Measurements from ENCODE around the gene CDKN2AIPNL. TPM values are rescaled to one million over a fixed set of nuclear protein-coding genes. Genes with fewer than 3 reads are reported as not detected.

CDKN2AIPNL gene
- total RNA-seq, 1 donor = 17.4 TPM

GRCh38 chr5:134370871-134371833 lies 40.5 kb downstream of the CDKN2AIPNL start, which contains the start of gene UBE2B:
TSS of gene UBE2B (plus strand) at chr5:134371569. CDS start at chr5:134371596, 27 bp downstream.
- peaks cover 29% of the 10 kb centered on the region for H4K20me1 ChIP-seq (ENCODE audit: insufficient read depth, low read length)
- peak within 1 kb of the TSS; percentile 99 for H3K4me3 ChIP-seq (ENCODE audit: insufficient read depth, low read length)
- H3K36me3 ChIP-seq (ENCODE audit: insufficient read depth, low read length) = peaks cover 11% of the 10 kb centered on the region
- H3K27ac ChIP-seq (ENCODE audit: low read depth, low read length) = peak within 1 kb of the TSS; percentile 93
- peak within 1 kb of the TSS; percentile 83 for H3K4me2 ChIP-seq (ENCODE audit: insufficient read depth, low read length)
- TF ChIP-seq CTCF (IDR thresholded peaks at IDR 0.05; ENCODE audit: extremely low read depth, low read depth, low read length) = no peak
- peaks cover 67% of the 10 kb centered on the region for H3K79me2 ChIP-seq (ENCODE audit: insufficient read depth, low read length)
- peaks cover 24% of the 10 kb centered on the region for H3K4me1 ChIP-seq (ENCODE audit: insufficient read depth, low read length)
- no peaks in the 10 kb centered on the region for H3K9me3 ChIP-seq (ENCODE audit: low read depth, low read length)
- H3K27me3 ChIP-seq (ENCODE audit: insufficient read depth, low read length) = no peaks in the 10 kb centered on the region
- H2AFZ ChIP-seq (ENCODE audit: low read length) = peak within 1 kb of the TSS; percentile 99
- peak; percentile 97 for DNase-seq (ENCODE audit: insufficient read length, low spot score, missing footprints)

- Histone ChIP-seq H3K79me2 (ENCODE audit: insufficient read depth, low read length) (peaks cover 67% of the 10 kb centered on the region), H3K36me3 (ENCODE audit: insufficient read depth, low read length) (peaks cover 11% of the 10 kb centered on the region), H3K4me3 (ENCODE audit: insufficient read depth, low read length) (peak overlapping the region; percentile 99), H2AFZ (ENCODE audit: low read length) (peak overlapping the region; percentile 69), H3K4me1 (ENCODE audit: insufficient read depth, low read length) (peaks cover 25% of the 10 kb centered on the region), H3K27me3 (ENCODE audit: insufficient read depth, low read length) (no peaks in the 10 kb centered on the region), H3K4me2 (ENCODE audit: insufficient read depth, low read length) (peak overlapping the region; percentile 83), H4K20me1 (ENCODE audit: insufficient read depth, low read length) (peaks cover 26% of the 10 kb centered on the region), H3K9me3 (ENCODE audit: low read depth, low read length) (no peaks in the 10 kb centered on the region), H3K27ac (ENCODE audit: low read depth, low read length) (peak overlapping the region; percentile 93)
- no peak for DNase-seq (ENCODE audit: insufficient read length, low spot score, missing footprints)
- no peak for TF ChIP-seq CTCF (IDR thresholded peaks at IDR 0.05; ENCODE audit: extremely low read depth, low read depth, low read length)
Measured at GRCh38 chr5:134370311-134370870, 41.3 kb downstream of the CDKN2AIPNL start.

GRCh38 chr5:134365604-134366003 lies 46.1 kb downstream of the CDKN2AIPNL start:
- H3K36me3 ChIP-seq (ENCODE audit: insufficient read depth, low read length) = no peaks in the 10 kb centered on the region
- H4K20me1 ChIP-seq (ENCODE audit: insufficient read depth, low read length) = no peaks in the 10 kb centered on the region
- peaks cover 18% of the 10 kb centered on the region for H3K4me1 ChIP-seq (ENCODE audit: insufficient read depth, low read length)
- H3K4me3 ChIP-seq (ENCODE audit: insufficient read depth, low read length) = no peak overlapping the region
- H3K27me3 ChIP-seq (ENCODE audit: insufficient read depth, low read length) = no peaks in the 10 kb centered on the region
- no peak for DNase-seq (ENCODE audit: insufficient read length, low spot score, missing footprints)
- TF ChIP-seq CTCF (IDR thresholded peaks at IDR 0.05; ENCODE audit: extremely low read depth, low read depth, low read length) = no peak
- peaks cover 37% of the 10 kb centered on the region for H3K79me2 ChIP-seq (ENCODE audit: insufficient read depth, low read length)
- no peaks in the 10 kb centered on the region for H3K9me3 ChIP-seq (ENCODE audit: low read depth, low read length)
- H3K4me2 ChIP-seq (ENCODE audit: insufficient read depth, low read length) = peak overlapping the region; percentile 94
- no peak overlapping the region for H2AFZ ChIP-seq (ENCODE audit: low read length)
- H3K27ac ChIP-seq (ENCODE audit: low read depth, low read length) = no peak overlapping the region

GRCh38 chr5:134355681-134356080 lies 56.0 kb downstream of the CDKN2AIPNL start:
- no peak overlapping the region for H3K27ac ChIP-seq (ENCODE audit: low read depth, low read length)
- no peak overlapping the region for H3K4me2 ChIP-seq (ENCODE audit: insufficient read depth, low read length)
- TF ChIP-seq CTCF (IDR thresholded peaks at IDR 0.05; ENCODE audit: extremely low read depth, low read depth, low read length) = no peak
- H3K36me3 ChIP-seq (ENCODE audit: insufficient read depth, low read length) = no peaks in the 10 kb centered on the region
- DNase-seq (ENCODE audit: insufficient read length, low spot score, missing footprints) = no peak
- H3K27me3 ChIP-seq (ENCODE audit: insufficient read depth, low read length) = no peaks in the 10 kb centered on the region
- no peak overlapping the region for H2AFZ ChIP-seq (ENCODE audit: low read length)
- no peaks in the 10 kb centered on the region for H3K9me3 ChIP-seq (ENCODE audit: low read depth, low read length)
- no peaks in the 10 kb centered on the region for H4K20me1 ChIP-seq (ENCODE audit: insufficient read depth, low read length)
- no peak overlapping the region for H3K4me3 ChIP-seq (ENCODE audit: insufficient read depth, low read length)
- no peaks in the 10 kb centered on the region for H3K79me2 ChIP-seq (ENCODE audit: insufficient read depth, low read length)
- no peaks in the 10 kb centered on the region for H3K4me1 ChIP-seq (ENCODE audit: insufficient read depth, low read length)

Data from osteoblast (primary cell).